ENCODE data around the gene GCK. TPM values are rescaled to one million over a fixed set of nuclear protein-coding genes. Genes with fewer than 3 reads are reported as not detected.

The GCK gene
- total RNA-seq = 1.9 and 2.4 TPM in 2 replicates

GRCh38 chr7:44189286-44189992, at the start of gene GCK:
Gene GCK, minus strand, starts transcription at chr7:44189439. Its CDS starts 486 bp downstream, at chr7:44188953.
- H3K4me3 Mint-ChIP-seq = no peak within 1 kb of the TSS
- peaks cover 4% of the 10 kb centered on the region for H3K27me3 Mint-ChIP-seq (ENCODE audit: insufficient read depth)
- DNase-seq (ENCODE audit: low spot score) = no peak
- intact Hi-C loops (cut with micrococcal nuclease) = no loop called here
- peaks cover 6% of the 10 kb centered on the region for H3K4me1 Mint-ChIP-seq (ENCODE audit: low read depth)
- H3K36me3 Mint-ChIP-seq (ENCODE audit: low read depth) = no peaks in the 10 kb centered on the region
- H3K9me3 Mint-ChIP-seq = no peaks in the 10 kb centered on the region
- H3K27ac Mint-ChIP-seq = no peak within 1 kb of the TSS

- Mint-ChIP-seq H3K27ac (no peak overlapping the region), H3K9me3 (no peaks in the 10 kb centered on the region)
Measured at GRCh38 chr7:44238116-44238695, 49.0 kb upstream of the GCK start.

GRCh38 chr7:44237696-44238095, 48.5 kb upstream of the GCK start:
- H3K4me1 Mint-ChIP-seq (ENCODE audit: low read depth) = no peaks in the 10 kb centered on the region
- H3K9me3 Mint-ChIP-seq = no peaks in the 10 kb centered on the region
- intact Hi-C loops (cut with micrococcal nuclease) = no loop called here
- no peak for DNase-seq (ENCODE audit: low spot score)
- H3K36me3 Mint-ChIP-seq (ENCODE audit: low read depth) = no peaks in the 10 kb centered on the region
- H3K27me3 Mint-ChIP-seq (ENCODE audit: insufficient read depth) = no peaks in the 10 kb centered on the region
- no peak overlapping the region for H3K4me3 Mint-ChIP-seq
- H3K27ac Mint-ChIP-seq = no peak overlapping the region

More at GRCh38 chr7:44238116-44238695, 49.0 kb upstream of the GCK start:
- Mint-ChIP-seq H3K27me3 (ENCODE audit: insufficient read depth) (no peaks in the 10 kb centered on the region), H3K4me1 (ENCODE audit: low read depth) (no peaks in the 10 kb centered on the region), H3K36me3 (ENCODE audit: low read depth) (no peaks in the 10 kb centered on the region), H3K4me3 (no peak overlapping the region)
- no peak for DNase-seq (ENCODE audit: low spot score)
- intact Hi-C loops (cut with micrococcal nuclease) = no loop called here

GRCh38 chr7:44236333-44236728, 47.1 kb upstream of the GCK start:
- H3K4me1 Mint-ChIP-seq (ENCODE audit: low read depth) = no peaks in the 10 kb centered on the region
- H3K27ac Mint-ChIP-seq = no peak overlapping the region
- no peaks in the 10 kb centered on the region for H3K36me3 Mint-ChIP-seq (ENCODE audit: low read depth)
- no peak for DNase-seq (ENCODE audit: low spot score)
- H3K4me3 Mint-ChIP-seq = no peak overlapping the region
- intact Hi-C loops (cut with micrococcal nuclease) = no loop called here
- no peaks in the 10 kb centered on the region for H3K9me3 Mint-ChIP-seq
- H3K27me3 Mint-ChIP-seq (ENCODE audit: insufficient read depth) = no peaks in the 10 kb centered on the region

GRCh38 chr7:44235582-44236332, 46.5 kb upstream of the GCK start:
- Mint-ChIP-seq H3K27me3 (ENCODE audit: insufficient read depth) (no peaks in the 10 kb centered on the region), H3K36me3 (ENCODE audit: low read depth) (no peaks in the 10 kb centered on the region), H3K27ac (no peak overlapping the region), H3K4me3 (no peak overlapping the region), H3K9me3 (no peaks in the 10 kb centered on the region), H3K4me1 (ENCODE audit: low read depth) (no peaks in the 10 kb centered on the region)
- DNase-seq (ENCODE audit: low spot score) = no peak
- intact Hi-C loops (cut with micrococcal nuclease) = no loop called here

GRCh38 chr7:44235066-44235465, 45.8 kb upstream of the GCK start:
- no peak overlapping the region for H3K4me3 Mint-ChIP-seq
- no peak for DNase-seq (ENCODE audit: low spot score)
- H3K27ac Mint-ChIP-seq = no peak overlapping the region
- H3K36me3 Mint-ChIP-seq (ENCODE audit: low read depth) = no peaks in the 10 kb centered on the region
- no peaks in the 10 kb centered on the region for H3K4me1 Mint-ChIP-seq (ENCODE audit: low read depth)
- H3K27me3 Mint-ChIP-seq (ENCODE audit: insufficient read depth) = no peaks in the 10 kb centered on the region
- H3K9me3 Mint-ChIP-seq = no peaks in the 10 kb centered on the region
- intact Hi-C loops (cut with micrococcal nuclease) = no loop called here

- H3K4me3 Mint-ChIP-seq = no peak overlapping the region
- no peaks in the 10 kb centered on the region for H3K36me3 Mint-ChIP-seq (ENCODE audit: low read depth)
- H3K4me1 Mint-ChIP-seq (ENCODE audit: low read depth) = no peaks in the 10 kb centered on the region
- no peaks in the 10 kb centered on the region for H3K27me3 Mint-ChIP-seq (ENCODE audit: insufficient read depth)
- intact Hi-C loops (cut with micrococcal nuclease) = no loop called here
- DNase-seq (ENCODE audit: low spot score) = no peak
- no peak overlapping the region for H3K27ac Mint-ChIP-seq
- H3K9me3 Mint-ChIP-seq = no peaks in the 10 kb centered on the region
Measured at GRCh38 chr7:44232901-44233715, 43.9 kb upstream of the GCK start.

GRCh38 chr7:44232396-44232795, 43.2 kb upstream of the GCK start:
- Mint-ChIP-seq H3K27ac (no peak overlapping the region), H3K4me1 (ENCODE audit: low read depth) (no peaks in the 10 kb centered on the region), H3K27me3 (ENCODE audit: insufficient read depth) (no peaks in the 10 kb centered on the region), H3K4me3 (no peak overlapping the region), H3K36me3 (ENCODE audit: low read depth) (no peaks in the 10 kb centered on the region), H3K9me3 (no peaks in the 10 kb centered on the region)
- DNase-seq (ENCODE audit: low spot score) = no peak
- intact Hi-C loops (cut with micrococcal nuclease) = no loop called here

GRCh38 chr7:44231088-44231487, 41.8 kb upstream of the GCK start:
- H3K9me3 Mint-ChIP-seq = no peaks in the 10 kb centered on the region
- no peaks in the 10 kb centered on the region for H3K27me3 Mint-ChIP-seq (ENCODE audit: insufficient read depth)
- intact Hi-C loops (cut with micrococcal nuclease) = no loop called here

GRCh38 chr7:44230286-44230685, 41.0 kb upstream of the GCK start:
- H3K27ac Mint-ChIP-seq = no peak overlapping the region
- no peaks in the 10 kb centered on the region for H3K36me3 Mint-ChIP-seq (ENCODE audit: low read depth)

More at GRCh38 chr7:44231088-44231487, 41.8 kb upstream of the GCK start:
- DNase-seq (ENCODE audit: low spot score) = no peak
- H3K27ac Mint-ChIP-seq = no peak overlapping the region
- no peaks in the 10 kb centered on the region for H3K36me3 Mint-ChIP-seq (ENCODE audit: low read depth)
- no peak overlapping the region for H3K4me3 Mint-ChIP-seq
- H3K4me1 Mint-ChIP-seq (ENCODE audit: low read depth) = no peaks in the 10 kb centered on the region

GRCh38 chr7:44229546-44230105, 40.4 kb upstream of the GCK start:
- no peak for DNase-seq (ENCODE audit: low spot score)
- no peaks in the 10 kb centered on the region for H3K36me3 Mint-ChIP-seq (ENCODE audit: low read depth)
- no peaks in the 10 kb centered on the region for H3K4me1 Mint-ChIP-seq (ENCODE audit: low read depth)
- no peaks in the 10 kb centered on the region for H3K27me3 Mint-ChIP-seq (ENCODE audit: insufficient read depth)
- no peak overlapping the region for H3K27ac Mint-ChIP-seq
- no peaks in the 10 kb centered on the region for H3K9me3 Mint-ChIP-seq
- intact Hi-C loops (cut with micrococcal nuclease) = no loop called here
- H3K4me3 Mint-ChIP-seq = no peak overlapping the region

More at GRCh38 chr7:44230286-44230685, 41.0 kb upstream of the GCK start:
- no peak for DNase-seq (ENCODE audit: low spot score)
- no peaks in the 10 kb centered on the region for H3K27me3 Mint-ChIP-seq (ENCODE audit: insufficient read depth)
- no peak overlapping the region for H3K4me3 Mint-ChIP-seq
- H3K9me3 Mint-ChIP-seq = no peaks in the 10 kb centered on the region
- intact Hi-C loops (cut with micrococcal nuclease) = no loop called here
- H3K4me1 Mint-ChIP-seq (ENCODE audit: low read depth) = no peaks in the 10 kb centered on the region

GRCh38 chr7:44228571-44229350, 39.5 kb upstream of the GCK start:
- DNase-seq (ENCODE audit: low spot score) = no peak
- no peaks in the 10 kb centered on the region for H3K27me3 Mint-ChIP-seq (ENCODE audit: insufficient read depth)
- H3K9me3 Mint-ChIP-seq = no peaks in the 10 kb centered on the region
- no peaks in the 10 kb centered on the region for H3K36me3 Mint-ChIP-seq (ENCODE audit: low read depth)
- no peak overlapping the region for H3K27ac Mint-ChIP-seq
- no peaks in the 10 kb centered on the region for H3K4me1 Mint-ChIP-seq (ENCODE audit: low read depth)
- H3K4me3 Mint-ChIP-seq = no peak overlapping the region
- intact Hi-C loops (cut with micrococcal nuclease) = no loop called here
